HepG2 (cell line): ENCODE measurements around the gene SP6. TPM values are rescaled to one million over a fixed set of nuclear protein-coding genes. Genes with fewer than 3 reads are reported as not detected.
A peak's percentile ranks its signal among the peaks of the same experiment; 100 is the strongest.

ENCODE experiments used
- FOXP1 ChIP-seq, 2 experiments: fragments of 450-650 bp in 1 of 2; IDR thresholded peaks; 2 replicates each; pipeline ENCODE4 v1.6.1; 2017 to 2018; ENCODE audit warnings: antibody characterized with exemption in 1 of 2
- GATA4 ChIP-seq: sonication (generic); IDR thresholded peaks from 2 replicates; pipeline ENCODE4 v1.6.1; 2016; ENCODE audit warnings: antibody characterized with exemption, low read depth, borderline replicate concordance
- MXD4 ChIP-seq: IDR thresholded peaks from 2 replicates; pipeline ENCODE4 v1.6.1; 2016; ENCODE audit warnings: mild to moderate bottlenecking, missing biosample characterization, missing genetic modification reagents
- THAP11 ChIP-seq: IDR thresholded peaks from 2 replicates; pipeline ENCODE4 v1.6.1; 2016; ENCODE audit warnings: missing biosample characterization, missing genetic modification reagents
- ZBTB40 ChIP-seq, 2 experiments: fragments of 450-650 bp in 1 of 2; sonication (generic) in 1 of 2; formaldehyde crosslinking in 1 of 2; IDR thresholded peaks; 2 replicates each; pipeline versions ENCODE4 v1.6.1 to v1.8.0; 2016 to 2022; ENCODE audit warnings: antibody characterized with exemption in 1 of 2, mild to moderate bottlenecking in 1 of 2, missing genetic modification reagents in 1 of 2
- ZFP36 ChIP-seq: fragments of 150-350 bp; IDR thresholded peaks from 2 replicates; pipeline ENCODE4 v1.6.1; 2018; ENCODE audit warnings: borderline replicate concordance, low read length, low read depth; ENCODE audit not compliant: partially characterized antibody
- ZNF296 ChIP-seq: sonication (generic); formaldehyde crosslinking; conservative IDR thresholded peaks from 2 replicates; pipeline ENCODE4 v1.5.0; 2020; ENCODE audit warnings: mild to moderate bottlenecking, missing genetic modification reagents
- ZNF431 ChIP-seq: sonication (generic); formaldehyde crosslinking; IDR thresholded peaks from 2 replicates; pipeline ENCODE4 v1.9.0; 2022; ENCODE audit warnings: missing genetic modification reagents, low read depth, mild to moderate bottlenecking, borderline replicate concordance
- ZNF441 ChIP-seq: sonication (generic); formaldehyde crosslinking; IDR thresholded peaks from 2 replicates; pipeline ENCODE4 v1.7.0; 2021; ENCODE audit warnings: missing genetic modification reagents, borderline replicate concordance
- ZNF720 ChIP-seq: sonication (generic); formaldehyde crosslinking; IDR thresholded peaks from 2 replicates; pipeline ENCODE4 v1.4.0; 2020; ENCODE audit warnings: missing genetic modification reagents
- polyA plus RNA-seq, 8 experiments: library from polyadenylated mRNA; depleted of rRNA in 3 of 8; stranded (reverse) in 7 of 8; unstranded in 1 of 8; fragments of >200 nt; fragmentation: Illumina TruSeq in 4 of 8; extraction: Trizol in 4 of 8; gene quantifications; 2 replicates each; pipeline versions ENCODE4 v1.2.1 to v1.2.3, GENCODE V29; 2011 to 2016; ENCODE audit warnings: low read depth in 4 of 8, missing spikeins in 1 of 8, mixed read lengths in 1 of 8; ENCODE audit not compliant: insufficient read depth in 1 of 8
- total RNA-seq, 5 experiments: library from RNA; depleted of rRNA; stranded (reverse); fragments of >200 nt; fragmentation: Illumina TruSeq; extraction: Trizol; gene quantifications; 2 replicates each; pipeline ENCODE4 v1.2.3, GENCODE V29; 2016; ENCODE audit warnings: low read depth in 1 of 5
- TF ChIP-seq, protein P1 (sequence below), 2 experiments: IDR thresholded peaks; 2 replicates each; pipeline ENCODE4 v1.6.1; 2011 to 2012; ENCODE audit warnings: low read length in 2 of 2, borderline replicate concordance in 1 of 2, low read depth in 1 of 2, mild to moderate bottlenecking in 1 of 2, moderate library complexity in 1 of 2
- TF ChIP-seq, protein P2 (sequence below): IDR thresholded peaks from 2 replicates; pipeline ENCODE4 v1.6.1; 2012; ENCODE audit warnings: inconsistent platforms
- TF ChIP-seq, protein P3 (sequence below): sonication (generic); formaldehyde crosslinking; IDR thresholded peaks from 2 replicates; pipeline ENCODE4 v1.5.0; 2020; ENCODE audit warnings: missing genetic modification reagents

The SP6 gene
- total and polyA plus RNA-seq, 2 of the 13 experiments (the other 11 are each of a cell fraction or from before 2014, with no cell fraction given) = 0.07 TPM

- TF ChIP-seq MXD4 (CRISPR knock-in tag) (peak; percentile 91), THAP11 (CRISPR knock-in tag) (peak; percentile 96), ZFP36 (no peak), FOXP1 (IDR thresholded peaks at IDR 0.05) (no peak), FOXP1 (CRISPR knock-in tag; IDR thresholded peaks at IDR 0.05) (peak; percentile 26; the same call in 1 of the 2 replicates), ZBTB40 (IDR thresholded peaks at IDR 0.05) (no peak), ZBTB40 (CRISPR knock-in tag; IDR thresholded peaks at IDR 0.05) (peak; percentile 85), ZNF441 (peak; percentile 65), GATA4 (peak; percentile 52; the same call in 1 of the 2 replicates), ZNF431 (CRISPR knock-in tag) (peak; percentile 92), ZNF720 (CRISPR knock-in tag) (no peak), ZNF296 (CRISPR knock-in tag) (0 out of 2 replicates have a peak, but pooled peaks have one; percentile 72)
- TF ChIP-seq, protein P1, sequence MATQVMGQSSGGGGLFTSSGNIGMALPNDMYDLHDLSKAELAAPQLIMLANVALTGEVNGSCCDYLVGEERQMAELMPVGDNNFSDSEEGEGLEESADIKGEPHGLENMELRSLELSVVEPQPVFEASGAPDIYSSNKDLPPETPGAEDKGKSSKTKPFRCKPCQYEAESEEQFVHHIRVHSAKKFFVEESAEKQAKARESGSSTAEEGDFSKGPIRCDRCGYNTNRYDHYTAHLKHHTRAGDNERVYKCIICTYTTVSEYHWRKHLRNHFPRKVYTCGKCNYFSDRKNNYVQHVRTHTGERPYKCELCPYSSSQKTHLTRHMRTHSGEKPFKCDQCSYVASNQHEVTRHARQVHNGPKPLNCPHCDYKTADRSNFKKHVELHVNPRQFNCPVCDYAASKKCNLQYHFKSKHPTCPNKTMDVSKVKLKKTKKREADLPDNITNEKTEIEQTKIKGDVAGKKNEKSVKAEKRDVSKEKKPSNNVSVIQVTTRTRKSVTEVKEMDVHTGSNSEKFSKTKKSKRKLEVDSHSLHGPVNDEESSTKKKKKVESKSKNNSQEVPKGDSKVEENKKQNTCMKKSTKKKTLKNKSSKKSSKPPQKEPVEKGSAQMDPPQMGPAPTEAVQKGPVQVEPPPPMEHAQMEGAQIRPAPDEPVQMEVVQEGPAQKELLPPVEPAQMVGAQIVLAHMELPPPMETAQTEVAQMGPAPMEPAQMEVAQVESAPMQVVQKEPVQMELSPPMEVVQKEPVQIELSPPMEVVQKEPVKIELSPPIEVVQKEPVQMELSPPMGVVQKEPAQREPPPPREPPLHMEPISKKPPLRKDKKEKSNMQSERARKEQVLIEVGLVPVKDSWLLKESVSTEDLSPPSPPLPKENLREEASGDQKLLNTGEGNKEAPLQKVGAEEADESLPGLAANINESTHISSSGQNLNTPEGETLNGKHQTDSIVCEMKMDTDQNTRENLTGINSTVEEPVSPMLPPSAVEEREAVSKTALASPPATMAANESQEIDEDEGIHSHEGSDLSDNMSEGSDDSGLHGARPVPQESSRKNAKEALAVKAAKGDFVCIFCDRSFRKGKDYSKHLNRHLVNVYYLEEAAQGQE (IDR thresholded peaks at IDR 0.05; ENCODE audit: borderline replicate concordance in 1 of 2, low read depth in 1 of 2, low read length in 2 of 2) = peak in 1 of 2 experiments; percentile 73; a peak in 1 of 4 replicates
- TF ChIP-seq, protein P2, sequence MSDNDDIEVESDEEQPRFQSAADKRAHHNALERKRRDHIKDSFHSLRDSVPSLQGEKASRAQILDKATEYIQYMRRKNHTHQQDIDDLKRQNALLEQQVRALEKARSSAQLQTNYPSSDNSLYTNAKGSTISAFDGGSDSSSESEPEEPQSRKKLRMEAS = peak; percentile 79; the same call in 1 of the 2 replicates
- TF ChIP-seq, protein P3, sequence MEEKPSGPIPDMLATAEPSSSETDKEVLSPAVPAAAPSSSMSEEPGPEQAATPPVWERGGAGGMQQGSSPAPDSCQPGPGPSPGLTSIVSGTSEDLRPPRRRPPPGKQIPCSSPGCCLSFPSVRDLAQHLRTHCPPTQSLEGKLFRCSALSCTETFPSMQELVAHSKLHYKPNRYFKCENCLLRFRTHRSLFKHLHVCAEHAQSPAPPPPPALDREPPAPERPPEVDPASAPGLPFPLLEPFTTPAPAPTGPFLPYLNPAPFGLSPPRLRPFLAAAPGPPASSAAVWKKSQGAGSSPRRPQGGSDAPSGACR = no peak; the same call in 1 of the 2 replicates
Observed at GRCh38 chr17:47831003-47831933, 19.7 kb downstream of the SP6 start, which contains the start of the genes LRRC46 and MRPL10 (continued).
